IMR-90 (cell line): Measurements from ENCODE around the gene DELE1. TPM values are rescaled to one million over a fixed set of nuclear protein-coding genes. Genes with fewer than 3 reads are reported as not detected.

Source experiments
- ATAC-seq: fragments of 200-7000 bp; cut with Tn5 transposase; 2 replicates; pipeline ENCODE4 v1.9.1; 2020; ENCODE audit warnings: low read depth, mild to moderate bottlenecking, moderate library complexity
- BruUV-seq: library from RNA; stranded (reverse); fragments of 400-500 nt; replicated peaks from 2 replicates; lab custom pipeline; 2021; lab: Mats Ljungman, UMichigan
- CTCF ChIA-PET: fragments of 300-600 bp; formaldehyde crosslinking; extraction: SDS; loops from one replicate; lab custom pipeline; 2021; ENCODE audit warnings: antibody characterized with exemption; lab: Yijun Ruan, JAX
- POLR2A ChIA-PET: fragments of 300-600 bp; sonication (Branson Sonifier 250); formaldehyde crosslinking; loops from one replicate; lab custom pipeline; 2022; ENCODE audit warnings: antibody characterized with exemption; ENCODE audit not compliant: unreplicated experiment; lab: Charles Lee
- DNase-seq: peaks from one replicate; pipeline ENCODE4 v3.0.0; 2013
- H2AFZ ChIP-seq: replicated peaks from 2 replicates; pipeline ENCODE3; 2013; ENCODE audit warnings: low read length, mild to moderate bottlenecking; ENCODE audit not compliant: poor library complexity
- H2AK5ac ChIP-seq: 2 replicates; pipeline ENCODE4 v1.6.1; 2013; ENCODE audit warnings: low read depth, low read length, inconsistent platforms
- H2AK9ac ChIP-seq: replicated peaks from 2 replicates; pipeline ENCODE3; 2013; ENCODE audit warnings: mild to moderate bottlenecking, low read depth, low read length, moderate library complexity; ENCODE audit not compliant: poor library complexity
- H2BK120ac ChIP-seq: 2 replicates; pipeline ENCODE4 v1.6.1; 2013; ENCODE audit warnings: low read depth, low read length, inconsistent platforms
- H2BK15ac ChIP-seq: 3 replicates; pipeline ENCODE4 v1.6.1; 2013; ENCODE audit warnings: low read depth, low read length, inconsistent platforms
- H2BK20ac ChIP-seq: 2 replicates; pipeline ENCODE4 v1.6.1; 2013; ENCODE audit warnings: low read depth, mild to moderate bottlenecking, inconsistent platforms, low read length, moderate library complexity
- H2BK5ac ChIP-seq: 2 replicates; pipeline ENCODE4 v1.6.1; 2013; ENCODE audit warnings: mild to moderate bottlenecking, low read depth, low read length, inconsistent platforms; ENCODE audit not compliant: poor library complexity, severe bottlenecking
- H3K14ac ChIP-seq: replicated peaks from 2 replicates; pipeline ENCODE4 v1.6.1; 2013; ENCODE audit warnings: low read depth, low read length, inconsistent platforms
- H3K18ac ChIP-seq: 2 replicates; pipeline ENCODE4 v1.6.1; 2013; ENCODE audit warnings: low read depth, low read length, control low read depth
- H3K23ac ChIP-seq: 2 replicates; pipeline ENCODE4 v1.6.1; 2013; ENCODE audit warnings: low read depth, low read length, inconsistent platforms
- H3K27ac ChIP-seq: 2 replicates; pipeline ENCODE4 v1.5.1; 2013; ENCODE audit warnings: mild to moderate bottlenecking, control low read depth, low read length; ENCODE audit not compliant: insufficient read depth
- H3K27me3 ChIP-seq: 2 replicates; pipeline ENCODE4 v1.6.1; 2013; ENCODE audit warnings: low read length; ENCODE audit not compliant: control insufficient read depth, insufficient read depth
- H3K36me3 ChIP-seq: 2 replicates; pipeline ENCODE4 v1.6.1; 2013; ENCODE audit warnings: low read length, mixed read lengths; ENCODE audit not compliant: control insufficient read depth, insufficient read depth
- H3K4ac ChIP-seq: 2 replicates; pipeline ENCODE4 v1.6.1; 2013; ENCODE audit warnings: low read depth, low read length, inconsistent platforms
- H3K4me1 ChIP-seq: 2 replicates; pipeline ENCODE4 v1.6.1; 2013; ENCODE audit warnings: low read length, mixed read lengths; ENCODE audit not compliant: control insufficient read depth, insufficient read depth
- H3K4me2 ChIP-seq: 2 replicates; pipeline ENCODE4 v1.6.1; 2013; ENCODE audit warnings: low read depth, mild to moderate bottlenecking, control low read depth, low read length, moderate library complexity
- H3K4me3 ChIP-seq: 2 replicates; pipeline ENCODE4 v1.5.1; 2013; ENCODE audit warnings: low read depth, mild to moderate bottlenecking, control low read depth, low read length, moderate library complexity; ENCODE audit not compliant: insufficient read depth
- H3K56ac ChIP-seq: 2 replicates; pipeline ENCODE4 v1.6.1; 2013; ENCODE audit warnings: low read length, inconsistent platforms; ENCODE audit not compliant: insufficient read depth; ENCODE audit errors: extremely low read depth
- H3K79me1 ChIP-seq, 2 experiments: 2 replicates each; pipeline ENCODE4 v1.6.1; 2013; ENCODE audit warnings: low read length in 2 of 2, inconsistent platforms in 1 of 2, low read depth in 1 of 2
- H3K9ac ChIP-seq: 2 replicates; pipeline ENCODE4 v1.6.1; 2013; ENCODE audit warnings: low read depth, low read length, control low read depth
- H3K9me1 ChIP-seq: 2 replicates; pipeline ENCODE4 v1.6.1; 2013; ENCODE audit warnings: low read length, inconsistent platforms; ENCODE audit not compliant: insufficient read depth
- H3K9me3 ChIP-seq: 2 replicates; pipeline ENCODE4 v1.6.1; 2013; ENCODE audit warnings: low read length; ENCODE audit not compliant: control insufficient read depth, insufficient read depth
- H4K20me1 ChIP-seq: 2 replicates; pipeline ENCODE4 v1.6.1; 2013; ENCODE audit warnings: low read length, inconsistent platforms; ENCODE audit not compliant: insufficient read depth
- H4K5ac ChIP-seq: 2 replicates; pipeline ENCODE4 v1.6.1; 2013; ENCODE audit warnings: mild to moderate bottlenecking, low read depth, low read length, control low read depth
- H4K8ac ChIP-seq, 2 experiments: 2 replicates each; pipeline ENCODE4 v1.6.1; 2013; ENCODE audit warnings: low read depth in 2 of 2, low read length in 2 of 2, control low read depth in 1 of 2, inconsistent platforms in 1 of 2
- H4K91ac ChIP-seq: 2 replicates; pipeline ENCODE4 v1.6.1; 2013; ENCODE audit warnings: low read depth, low read length, inconsistent platforms; ENCODE audit not compliant: insufficient read depth
- BHLHE40 ChIP-seq: fragments of 150-350 bp; IDR thresholded peaks from 2 replicates; pipeline ENCODE4 v1.6.1; 2016; ENCODE audit warnings: mild to moderate bottlenecking, low read depth, low read length
- CEBPB ChIP-seq: IDR thresholded peaks from 2 replicates; pipeline ENCODE4 v1.6.1; 2012; ENCODE audit warnings: low read depth, low read length, improper control_type of control experiment
- CHD1 ChIP-seq: IDR thresholded peaks from 2 replicates; pipeline ENCODE4 v1.6.1; 2012; ENCODE audit warnings: low read depth, low read length, improper control_type of control experiment
- FOS ChIP-seq: fragments of 150-350 bp; IDR thresholded peaks from 2 replicates; pipeline ENCODE4 v1.6.1; 2016; ENCODE audit warnings: low read depth, low read length
- MAFK ChIP-seq: IDR thresholded peaks from 2 replicates; pipeline ENCODE4 v1.6.1; 2012; ENCODE audit warnings: low read depth, low read length, improper control_type of control experiment
- MAZ ChIP-seq: IDR thresholded peaks from 2 replicates; pipeline ENCODE4 v1.6.1; 2012; ENCODE audit warnings: low read depth, mild to moderate bottlenecking, low read length, improper control_type of control experiment, moderate library complexity, borderline replicate concordance
- MXI1 ChIP-seq: IDR thresholded peaks from 2 replicates; pipeline ENCODE4 v1.6.1; 2012; ENCODE audit warnings: low read depth, mild to moderate bottlenecking, low read length, moderate library complexity, borderline replicate concordance
- NFE2L2 ChIP-seq: fragments of 150-350 bp; IDR thresholded peaks from 2 replicates; pipeline ENCODE4 v1.6.1; 2016; ENCODE audit warnings: low read depth, mild to moderate bottlenecking, low read length
- RAD21 ChIP-seq: IDR thresholded peaks from 2 replicates; pipeline ENCODE4 v1.6.1; 2012; ENCODE audit warnings: low read length, improper control_type of control experiment
- RFX5 ChIP-seq: IDR thresholded peaks from 2 replicates; pipeline ENCODE4 v1.8.0; 2012; ENCODE audit warnings: low read depth, mild to moderate bottlenecking, low read length, moderate library complexity
- SMC3 ChIP-seq: fragments of 150-350 bp; IDR thresholded peaks from 2 replicates; pipeline ENCODE4 v1.6.1; 2016; ENCODE audit warnings: low read depth, mild to moderate bottlenecking, antibody characterized with exemption, low read length, moderate library complexity
- WGBS, 2 experiments: methylation state at CpG; one replicate each; pipeline versions ENCODE4 v1.1.5 to v1.1.7; 2013; ENCODE audit warnings: missing lambda C conversion rate in 2 of 2; ENCODE audit not compliant: insufficient read length in 1 of 2; ENCODE audit errors: extremely low coverage in 2 of 2; 5-methylcytosine and 5-hydroxymethylcytosine counted together
- dilution Hi-C: fragments of 300-500 bp; cut with HindIII; formaldehyde crosslinking; loops from one replicate; pipeline ENCODE4 v1.14.3; 2018; ENCODE audit warnings: low sequenced_read_pairs; ENCODE audit not compliant: unreplicated experiment
- in situ Hi-C: fragments of 300-500 bp; cut with MboI; formaldehyde crosslinking; loops from 3 replicates; pipeline ENCODE4 v1.14.3; 2019; ENCODE audit warnings: low sequenced_read_pairs, inconsistent platforms, mixed read lengths
- intact Hi-C: fragments of 100-400 bp; cut with micrococcal nuclease; formaldehyde crosslinking; loops from 2 replicates; pipeline ENCODE4 v1.10.0; 2022
- polyA plus RNA-seq, 3 experiments: library from polyadenylated mRNA; depleted of rRNA; stranded (reverse); fragments of >200 nt; gene quantifications; 2 replicates each; pipeline ENCODE4 v1.2.3, GENCODE V29; 2012; ENCODE audit warnings: low replicate concordance in 1 of 3
- total RNA-seq: library from RNA; depleted of rRNA; stranded (reverse); fragments of >200 nt; gene quantifications from 2 replicates; pipeline ENCODE4 v1.2.3, GENCODE V29; 2012
- TF ChIP-seq, protein P1 (sequence below): fragments of 150-350 bp; IDR thresholded peaks from 2 replicates; pipeline ENCODE4 v1.6.1; 2016; ENCODE audit warnings: low read depth, mild to moderate bottlenecking, low read length, moderate library complexity, borderline replicate concordance
- TF ChIP-seq, protein P2 (sequence below): conservative IDR thresholded peaks from 2 replicates; pipeline ENCODE4 v1.5.1; 2012; ENCODE audit warnings: mild to moderate bottlenecking, low read depth, low read length, improper control_type of control experiment
- TF ChIP-seq, protein P3 (sequence below): fragments of 150-350 bp; IDR thresholded peaks from 2 replicates; pipeline ENCODE4 v1.6.1; 2017; ENCODE audit warnings: mild to moderate bottlenecking, antibody characterized with exemption, low read length, low read depth

DELE1 gene
- total and polyA plus RNA-seq, 2 of the 4 experiments (the other 2 are of a cell fraction) = 28.0 to 66.1 TPM

DNA sequence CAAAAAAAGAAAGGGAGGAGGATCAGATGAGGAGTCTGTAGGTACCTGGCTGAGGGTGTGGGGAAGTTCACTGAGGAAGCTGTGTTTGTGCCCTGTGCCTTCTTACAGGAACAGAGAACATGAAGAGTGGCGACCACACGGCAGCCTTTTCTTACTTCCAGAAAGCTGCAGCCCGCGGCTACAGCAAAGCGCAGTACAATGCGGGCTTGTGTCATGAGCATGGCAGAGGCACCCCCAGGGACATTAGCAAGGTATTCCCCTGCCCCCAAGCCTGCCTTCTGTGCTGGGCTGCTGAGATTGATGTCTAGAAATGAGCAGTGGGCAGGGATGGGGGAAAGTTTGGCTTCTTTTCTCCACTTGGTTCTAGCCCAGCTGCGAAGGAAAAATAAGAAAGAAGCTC, 9.5 kb downstream of the DELE1 start:
- no peak overlapping the region for H3K27ac ChIP-seq
- CTCF ChIA-PET = no interaction called here
- intact Hi-C loops = no loop called here
- peaks cover 2 to 4% of the 10 kb centered on the region in 2 experiments; a peak in 1 of 4 replicates for H3K79me1 ChIP-seq
- H3K9ac ChIP-seq = no peak overlapping the region
- no peak overlapping the region for H2BK15ac ChIP-seq
- H3K9me3 ChIP-seq = no peaks in the 10 kb centered on the region
- H3K4me2 ChIP-seq = no peak overlapping the region
- BruUV-seq = no TSS peak
- H2BK20ac ChIP-seq = no peak overlapping the region
- peaks cover 60% of the 10 kb centered on the region for H3K36me3 ChIP-seq
- H4K8ac ChIP-seq = no peak overlapping the region
- H4K91ac ChIP-seq = no peak overlapping the region
- H3K9me1 ChIP-seq = no peaks in the 10 kb centered on the region
- H3K14ac ChIP-seq = no peak overlapping the region
- dilution Hi-C loops = no loop called here
- H3K4me1 ChIP-seq = no peaks in the 10 kb centered on the region
- H3K56ac ChIP-seq = no peak overlapping the region
- POLR2A ChIA-PET = no interaction called here
- H2AFZ ChIP-seq = no peak overlapping the region
- TF ChIP-seq CEBPB (no peak), MXI1 (no peak), BHLHE40 (no peak), NFE2L2 (no peak), MAZ (no peak), SMC3 (no peak), RFX5 (no peak), CHD1 (no peak), RAD21 (no peak), FOS (no peak), MAFK (no peak)
- TF ChIP-seq, protein P1, sequence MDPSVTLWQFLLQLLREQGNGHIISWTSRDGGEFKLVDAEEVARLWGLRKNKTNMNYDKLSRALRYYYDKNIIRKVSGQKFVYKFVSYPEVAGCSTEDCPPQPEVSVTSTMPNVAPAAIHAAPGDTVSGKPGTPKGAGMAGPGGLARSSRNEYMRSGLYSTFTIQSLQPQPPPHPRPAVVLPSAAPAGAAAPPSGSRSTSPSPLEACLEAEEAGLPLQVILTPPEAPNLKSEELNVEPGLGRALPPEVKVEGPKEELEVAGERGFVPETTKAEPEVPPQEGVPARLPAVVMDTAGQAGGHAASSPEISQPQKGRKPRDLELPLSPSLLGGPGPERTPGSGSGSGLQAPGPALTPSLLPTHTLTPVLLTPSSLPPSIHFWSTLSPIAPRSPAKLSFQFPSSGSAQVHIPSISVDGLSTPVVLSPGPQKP = no peak
- TF ChIP-seq, protein P2, sequence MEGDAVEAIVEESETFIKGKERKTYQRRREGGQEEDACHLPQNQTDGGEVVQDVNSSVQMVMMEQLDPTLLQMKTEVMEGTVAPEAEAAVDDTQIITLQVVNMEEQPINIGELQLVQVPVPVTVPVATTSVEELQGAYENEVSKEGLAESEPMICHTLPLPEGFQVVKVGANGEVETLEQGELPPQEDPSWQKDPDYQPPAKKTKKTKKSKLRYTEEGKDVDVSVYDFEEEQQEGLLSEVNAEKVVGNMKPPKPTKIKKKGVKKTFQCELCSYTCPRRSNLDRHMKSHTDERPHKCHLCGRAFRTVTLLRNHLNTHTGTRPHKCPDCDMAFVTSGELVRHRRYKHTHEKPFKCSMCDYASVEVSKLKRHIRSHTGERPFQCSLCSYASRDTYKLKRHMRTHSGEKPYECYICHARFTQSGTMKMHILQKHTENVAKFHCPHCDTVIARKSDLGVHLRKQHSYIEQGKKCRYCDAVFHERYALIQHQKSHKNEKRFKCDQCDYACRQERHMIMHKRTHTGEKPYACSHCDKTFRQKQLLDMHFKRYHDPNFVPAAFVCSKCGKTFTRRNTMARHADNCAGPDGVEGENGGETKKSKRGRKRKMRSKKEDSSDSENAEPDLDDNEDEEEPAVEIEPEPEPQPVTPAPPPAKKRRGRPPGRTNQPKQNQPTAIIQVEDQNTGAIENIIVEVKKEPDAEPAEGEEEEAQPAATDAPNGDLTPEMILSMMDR = no peak
- TF ChIP-seq, protein P3, sequence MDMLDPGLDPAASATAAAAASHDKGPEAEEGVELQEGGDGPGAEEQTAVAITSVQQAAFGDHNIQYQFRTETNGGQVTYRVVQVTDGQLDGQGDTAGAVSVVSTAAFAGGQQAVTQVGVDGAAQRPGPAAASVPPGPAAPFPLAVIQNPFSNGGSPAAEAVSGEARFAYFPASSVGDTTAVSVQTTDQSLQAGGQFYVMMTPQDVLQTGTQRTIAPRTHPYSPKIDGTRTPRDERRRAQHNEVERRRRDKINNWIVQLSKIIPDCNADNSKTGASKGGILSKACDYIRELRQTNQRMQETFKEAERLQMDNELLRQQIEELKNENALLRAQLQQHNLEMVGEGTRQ = no peak
- no peak overlapping the region for H4K5ac ChIP-seq
- no peak overlapping the region for H2BK120ac ChIP-seq
- H3K23ac ChIP-seq = no peak overlapping the region
- H3K4me3 ChIP-seq = no peak overlapping the region
- H3K27me3 ChIP-seq = no peaks in the 10 kb centered on the region
- no peak for DNase-seq
- H3K4ac ChIP-seq = no peak overlapping the region
- H3K18ac ChIP-seq = no peak overlapping the region
- no peak overlapping the region for H2AK9ac ChIP-seq
- in situ Hi-C loops = no loop called here
- no peak overlapping the region for H2AK5ac ChIP-seq
- H2BK5ac ChIP-seq = no peak overlapping the region
- ATAC-seq = no peak
- H4K20me1 ChIP-seq = no peaks in the 10 kb centered on the region; the same call in 1 of the 2 replicates
- 100% methylated on average over 2 of the region's 7 CpGs; no CpG with 5 or more reads in 1 of the 2 experiments for WGBS, 2 experiments
